ENCODE data around the gene SUFU. TPM values are rescaled to one million over a fixed set of nuclear protein-coding genes. Genes with fewer than 3 reads are reported as not detected.

The SUFU gene
- total RNA-seq, 1 experiment from 2014 or later, result 5.9 TPM

GRCh38 chr10:102610441-102610887 is 106.7 kb downstream of the SUFU start:
- no peak overlapping the region for H2AFZ ChIP-seq (ENCODE audit: low read length)
- H3K9me2 ChIP-seq (replicated peaks; ENCODE audit: insufficient read depth, low read length), result no peaks in the 10 kb centered on the region
- H3K4me2 ChIP-seq (ENCODE audit: low read depth, low read length, poor library complexity, severe bottlenecking), result no peak overlapping the region
- no peak for DNase-seq
- H3K27ac ChIP-seq (ENCODE audit: low read length), result no peak overlapping the region
- H3K36me3 ChIP-seq (ENCODE audit: insufficient read depth, low read length), result no peaks in the 10 kb centered on the region
- H3K79me2 ChIP-seq (ENCODE audit: low read length), result no peaks in the 10 kb centered on the region
- H3K9me3 ChIP-seq (ENCODE audit: low read length), result no peaks in the 10 kb centered on the region
- H3K4me3 ChIP-seq (ENCODE audit: low read length), result no peak overlapping the region
- no peaks in the 10 kb centered on the region for H4K20me1 ChIP-seq (ENCODE audit: insufficient read depth, low read depth, low read length)
- no peaks in the 10 kb centered on the region for H3K4me1 ChIP-seq (ENCODE audit: low read length)
- no peaks in the 10 kb centered on the region for H3K27me3 ChIP-seq (ENCODE audit: low read length)
- no peak overlapping the region for H3K9ac ChIP-seq (ENCODE audit: low read length)

DNA sequence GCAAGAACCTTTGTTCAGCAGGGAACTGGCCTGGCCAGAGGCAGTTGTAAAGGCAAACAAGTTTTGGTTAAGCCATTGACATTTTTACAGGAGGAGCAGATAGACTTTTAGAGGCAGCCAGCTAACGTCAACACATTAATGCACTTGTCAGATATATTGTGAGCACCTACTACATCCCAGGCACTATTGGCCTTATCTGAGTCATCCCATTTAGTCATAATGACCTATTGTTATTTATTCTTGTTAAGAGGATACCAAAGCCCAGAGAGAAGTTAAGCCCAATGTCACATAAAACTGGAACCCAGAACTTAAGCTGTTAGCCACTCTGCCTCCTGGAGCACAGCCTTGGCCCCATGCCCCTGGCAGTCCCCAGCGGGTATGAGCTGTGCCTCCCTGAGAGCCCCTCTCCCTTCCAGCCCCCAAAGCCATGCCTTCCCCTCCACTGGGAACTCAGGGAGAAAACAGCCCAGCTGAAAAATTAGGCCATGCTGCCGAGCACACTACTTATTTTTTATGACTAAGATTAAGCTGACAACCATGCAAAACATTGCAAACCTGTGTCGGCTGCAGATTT is 107.8 kb downstream of the SUFU start:
- H3K27ac ChIP-seq (ENCODE audit: low read length), result no peak overlapping the region

GRCh38 chr10:102612964-102613275 is 109.1 kb downstream of the SUFU start:
- Histone ChIP-seq H3K4me2 (ENCODE audit: low read depth, low read length, poor library complexity, severe bottlenecking) (no peak overlapping the region), H4K20me1 (ENCODE audit: insufficient read depth, low read depth, low read length) (no peaks in the 10 kb centered on the region), H3K9me2 (replicated peaks; ENCODE audit: insufficient read depth, low read length) (no peaks in the 10 kb centered on the region), H3K9ac (ENCODE audit: low read length) (no peak overlapping the region), H3K4me1 (ENCODE audit: low read length) (no peaks in the 10 kb centered on the region), H2AFZ (ENCODE audit: low read length) (no peak overlapping the region), H3K4me3 (ENCODE audit: low read length) (no peak overlapping the region), H3K79me2 (ENCODE audit: low read length) (no peaks in the 10 kb centered on the region), H3K27me3 (ENCODE audit: low read length) (no peaks in the 10 kb centered on the region), H3K27ac (ENCODE audit: low read length) (no peak overlapping the region), H3K9me3 (ENCODE audit: low read length) (no peaks in the 10 kb centered on the region), H3K36me3 (ENCODE audit: insufficient read depth, low read length) (no peaks in the 10 kb centered on the region)
- no peak for DNase-seq

More for the DNA sequence above, 107.8 kb downstream of the SUFU start:
- no peaks in the 10 kb centered on the region for H3K9me3 ChIP-seq (ENCODE audit: low read length)
- no peak for DNase-seq
- H3K36me3 ChIP-seq (ENCODE audit: insufficient read depth, low read length), result no peaks in the 10 kb centered on the region
- no peak overlapping the region for H3K9ac ChIP-seq (ENCODE audit: low read length)
- H3K4me3 ChIP-seq (ENCODE audit: low read length), result no peak overlapping the region
- H3K79me2 ChIP-seq (ENCODE audit: low read length), result no peaks in the 10 kb centered on the region
- no peaks in the 10 kb centered on the region for H3K27me3 ChIP-seq (ENCODE audit: low read length)
- no peak overlapping the region for H2AFZ ChIP-seq (ENCODE audit: low read length)
- H3K4me1 ChIP-seq (ENCODE audit: low read length), result no peaks in the 10 kb centered on the region
- H3K9me2 ChIP-seq (replicated peaks; ENCODE audit: insufficient read depth, low read length), result no peaks in the 10 kb centered on the region
- H4K20me1 ChIP-seq (ENCODE audit: insufficient read depth, low read depth, low read length), result no peaks in the 10 kb centered on the region
- no peak overlapping the region for H3K4me2 ChIP-seq (ENCODE audit: low read depth, low read length, poor library complexity, severe bottlenecking)

GRCh38 chr10:102613286-102613685 is 109.5 kb downstream of the SUFU start:
- no peak for DNase-seq
- H3K36me3 ChIP-seq (ENCODE audit: insufficient read depth, low read length), result no peaks in the 10 kb centered on the region
- H4K20me1 ChIP-seq (ENCODE audit: insufficient read depth, low read depth, low read length), result no peaks in the 10 kb centered on the region
- H3K9me2 ChIP-seq (replicated peaks; ENCODE audit: insufficient read depth, low read length), result no peaks in the 10 kb centered on the region
- no peak overlapping the region for H3K27ac ChIP-seq (ENCODE audit: low read length)
- H2AFZ ChIP-seq (ENCODE audit: low read length), result no peak overlapping the region
- no peaks in the 10 kb centered on the region for H3K9me3 ChIP-seq (ENCODE audit: low read length)
- H3K4me1 ChIP-seq (ENCODE audit: low read length), result no peaks in the 10 kb centered on the region
- H3K27me3 ChIP-seq (ENCODE audit: low read length), result no peaks in the 10 kb centered on the region
- no peaks in the 10 kb centered on the region for H3K79me2 ChIP-seq (ENCODE audit: low read length)
- no peak overlapping the region for H3K9ac ChIP-seq (ENCODE audit: low read length)
- H3K4me2 ChIP-seq (ENCODE audit: low read depth, low read length, poor library complexity, severe bottlenecking), result no peak overlapping the region
- H3K4me3 ChIP-seq (ENCODE audit: low read length), result no peak overlapping the region

- H4K20me1 ChIP-seq (ENCODE audit: insufficient read depth, low read depth, low read length), result no peaks in the 10 kb centered on the region
- no peaks in the 10 kb centered on the region for H3K79me2 ChIP-seq (ENCODE audit: low read length)
- no peaks in the 10 kb centered on the region for H3K4me1 ChIP-seq (ENCODE audit: low read length)
- H3K27ac ChIP-seq (ENCODE audit: low read length), result no peak overlapping the region
- H3K4me2 ChIP-seq (ENCODE audit: low read depth, low read length, poor library complexity, severe bottlenecking), result no peak overlapping the region
- H3K36me3 ChIP-seq (ENCODE audit: insufficient read depth, low read length), result no peaks in the 10 kb centered on the region
- H3K9ac ChIP-seq (ENCODE audit: low read length), result no peak overlapping the region
- no peak for DNase-seq
- H3K27me3 ChIP-seq (ENCODE audit: low read length), result no peaks in the 10 kb centered on the region
- no peak overlapping the region for H3K4me3 ChIP-seq (ENCODE audit: low read length)
- H3K9me3 ChIP-seq (ENCODE audit: low read length), result no peaks in the 10 kb centered on the region
- no peaks in the 10 kb centered on the region for H3K9me2 ChIP-seq (replicated peaks; ENCODE audit: insufficient read depth, low read length)
- no peak overlapping the region for H2AFZ ChIP-seq (ENCODE audit: low read length)
These were observed 110.0 kb downstream of the SUFU start for GRCh38 chr10:102613785-102614184.

GRCh38 chr10:102614888-102615287 is 111.1 kb downstream of the SUFU start:
- no peak for DNase-seq
- Histone ChIP-seq H3K9me3 (ENCODE audit: low read length) (no peaks in the 10 kb centered on the region), H3K27ac (ENCODE audit: low read length) (no peak overlapping the region), H3K4me1 (ENCODE audit: low read length) (no peaks in the 10 kb centered on the region), H3K27me3 (ENCODE audit: low read length) (no peaks in the 10 kb centered on the region), H3K4me3 (ENCODE audit: low read length) (no peak overlapping the region), H4K20me1 (ENCODE audit: insufficient read depth, low read depth, low read length) (no peaks in the 10 kb centered on the region), H3K4me2 (ENCODE audit: low read depth, low read length, poor library complexity, severe bottlenecking) (no peak overlapping the region), H3K36me3 (ENCODE audit: insufficient read depth, low read length) (no peaks in the 10 kb centered on the region), H3K9me2 (replicated peaks; ENCODE audit: insufficient read depth, low read length) (no peaks in the 10 kb centered on the region), H3K79me2 (ENCODE audit: low read length) (no peaks in the 10 kb centered on the region), H2AFZ (ENCODE audit: low read length) (no peak overlapping the region), H3K9ac (ENCODE audit: low read length) (no peak overlapping the region)

DNA sequence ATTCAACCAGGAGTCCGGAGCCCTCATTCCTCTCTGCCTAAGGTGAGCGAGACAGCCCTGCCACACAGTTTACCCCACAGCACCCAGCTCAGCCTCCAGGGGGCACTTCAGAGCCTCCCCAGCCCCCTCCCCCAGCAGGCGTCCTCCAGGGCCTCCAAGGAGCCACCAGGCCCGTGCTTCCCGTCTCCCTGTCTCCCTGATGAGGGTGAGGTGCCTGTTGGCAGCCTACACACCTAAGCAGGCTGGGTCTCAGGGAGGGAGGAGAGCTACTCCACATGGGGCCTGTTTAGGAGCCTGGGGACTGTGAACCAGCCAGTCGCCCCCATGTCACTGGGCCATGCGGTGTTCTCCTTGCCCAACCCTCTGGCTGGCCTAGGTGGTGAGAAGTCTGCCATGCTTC is 111.6 kb downstream of the SUFU start:
- H2AFZ ChIP-seq (ENCODE audit: low read length), result no peak overlapping the region
- DNase-seq, result peak; percentile 70
- H3K4me2 ChIP-seq (ENCODE audit: low read depth, low read length, poor library complexity, severe bottlenecking), result no peak overlapping the region
- H3K9ac ChIP-seq (ENCODE audit: low read length), result no peak overlapping the region
- no peaks in the 10 kb centered on the region for H3K27me3 ChIP-seq (ENCODE audit: low read length)
- H4K20me1 ChIP-seq (ENCODE audit: insufficient read depth, low read depth, low read length), result no peaks in the 10 kb centered on the region
- H3K27ac ChIP-seq (ENCODE audit: low read length), result no peak overlapping the region
- no peaks in the 10 kb centered on the region for H3K79me2 ChIP-seq (ENCODE audit: low read length)
- no peak overlapping the region for H3K4me3 ChIP-seq (ENCODE audit: low read length)
- H3K4me1 ChIP-seq (ENCODE audit: low read length), result no peaks in the 10 kb centered on the region
- no peaks in the 10 kb centered on the region for H3K9me3 ChIP-seq (ENCODE audit: low read length)
- no peaks in the 10 kb centered on the region for H3K9me2 ChIP-seq (replicated peaks; ENCODE audit: insufficient read depth, low read length)
- H3K36me3 ChIP-seq (ENCODE audit: insufficient read depth, low read length), result no peaks in the 10 kb centered on the region

DNA sequence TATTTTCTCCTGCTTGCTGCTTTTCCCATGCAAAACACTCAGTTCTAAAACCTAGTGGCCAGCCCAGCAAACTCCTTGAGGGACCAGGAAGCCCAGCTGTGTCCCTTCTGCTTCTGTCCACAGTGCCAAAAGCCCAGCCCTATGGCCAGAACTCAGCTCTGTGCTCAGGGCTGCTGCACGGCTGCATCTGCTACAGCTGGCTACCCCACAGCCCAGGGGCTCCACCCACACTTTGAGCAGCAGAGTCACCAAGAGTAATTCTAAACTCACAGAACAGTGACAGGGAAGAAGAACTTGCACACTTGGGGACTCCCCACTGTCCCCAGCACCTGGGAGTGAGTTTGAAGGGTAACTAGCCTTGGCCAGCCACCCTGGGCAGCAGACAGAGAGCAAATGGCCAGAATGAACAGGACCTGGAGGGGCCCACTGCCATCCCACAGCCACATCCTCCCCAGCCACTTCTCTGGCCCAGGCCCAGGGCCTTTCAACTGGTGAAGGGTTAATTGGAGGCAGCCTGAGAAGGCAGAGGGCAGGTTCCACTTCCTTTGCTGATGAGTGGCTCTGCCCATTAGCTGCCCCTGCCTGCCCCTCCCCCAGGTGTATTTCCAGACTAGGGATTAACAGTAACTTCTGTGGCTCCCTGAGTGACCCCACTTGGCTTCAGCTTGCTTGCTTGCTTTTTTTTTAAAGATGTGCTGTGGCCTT is 112.4 kb downstream of the SUFU start:
- H3K4me1 ChIP-seq (ENCODE audit: low read length), result no peaks in the 10 kb centered on the region

More for the DNA sequence above, 112.4 kb downstream of the SUFU start:
- Histone ChIP-seq H4K20me1 (ENCODE audit: insufficient read depth, low read depth, low read length) (no peaks in the 10 kb centered on the region), H3K9ac (ENCODE audit: low read length) (no peak overlapping the region), H3K9me3 (ENCODE audit: low read length) (no peaks in the 10 kb centered on the region), H3K4me3 (ENCODE audit: low read length) (no peak overlapping the region), H3K27ac (ENCODE audit: low read length) (no peak overlapping the region), H3K4me2 (ENCODE audit: low read depth, low read length, poor library complexity, severe bottlenecking) (no peak overlapping the region), H2AFZ (ENCODE audit: low read length) (no peak overlapping the region), H3K9me2 (replicated peaks; ENCODE audit: insufficient read depth, low read length) (no peaks in the 10 kb centered on the region), H3K79me2 (ENCODE audit: low read length) (no peaks in the 10 kb centered on the region), H3K27me3 (ENCODE audit: low read length) (no peaks in the 10 kb centered on the region), H3K36me3 (ENCODE audit: insufficient read depth, low read length) (no peaks in the 10 kb centered on the region)
- DNase-seq, result no peak
